HG02798 (cell line): ENCODE data around the gene RTBDN.
A peak's percentile ranks its signal among the peaks of the same experiment; 100 is the strongest.

Experiments used
- ATAC-seq: cut with Tn5 transposase; IDR thresholded peaks from one replicate; pipeline ENCODE4 v1.9.1; 2021; ENCODE audit warnings: mild to moderate bottlenecking; ENCODE audit not compliant: unreplicated experiment, poor library complexity

The RTBDN gene

DNA sequence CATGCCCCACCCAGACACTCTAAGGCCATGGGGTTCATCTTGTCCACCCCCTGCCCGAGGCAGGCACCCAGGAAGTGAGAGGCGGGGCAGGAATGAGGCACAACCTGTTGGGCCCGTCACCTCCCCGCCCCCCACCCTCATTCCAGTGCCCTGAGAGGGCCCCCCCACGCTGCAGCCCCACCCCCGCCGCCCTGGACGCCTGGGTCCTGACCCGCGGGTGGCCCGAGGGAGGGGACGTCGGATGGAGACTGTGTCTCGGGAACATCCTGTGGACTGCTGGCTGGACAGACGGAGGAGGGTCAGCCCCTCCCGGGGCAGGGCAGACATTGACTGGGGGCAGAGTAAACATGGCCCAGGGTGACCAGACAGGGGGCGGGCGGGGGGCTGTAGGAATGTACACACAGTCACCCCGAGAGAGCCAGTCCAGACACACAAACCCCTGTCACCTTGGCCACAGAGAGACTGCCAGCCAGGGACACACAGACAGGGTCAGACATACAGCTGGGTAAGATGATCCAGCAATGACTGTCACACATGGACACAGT lies 50.5 kb downstream of the RTBDN start:
- no peak for ATAC-seq

DNA sequence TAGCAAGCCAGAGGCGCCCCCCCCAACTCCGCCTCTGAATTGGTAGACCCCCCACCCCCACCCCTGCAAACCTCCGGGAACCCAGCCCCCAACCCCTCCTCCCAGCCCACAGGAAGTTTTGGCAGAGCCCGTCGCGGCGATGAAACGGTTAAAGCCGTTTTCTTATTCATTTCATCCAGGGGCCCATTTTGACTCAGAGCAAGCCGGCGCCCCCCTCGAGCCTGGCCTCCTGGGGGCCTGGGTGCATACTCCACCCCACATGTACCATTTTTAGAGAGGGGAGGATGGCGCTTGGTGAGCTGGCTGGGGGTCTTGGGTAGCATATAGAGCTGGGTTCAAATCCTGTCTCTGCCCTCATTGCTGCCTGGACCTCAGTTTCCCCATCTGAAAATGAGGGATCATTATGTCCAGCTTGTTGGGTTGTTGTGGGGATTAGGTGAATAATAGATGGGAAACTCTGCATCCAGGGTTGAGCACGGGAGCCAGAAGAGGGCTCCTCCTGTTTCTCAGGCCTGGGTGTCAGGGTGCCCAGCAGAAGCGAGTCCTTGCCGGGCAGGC lies 51.0 kb downstream of the RTBDN start:
- no peak for ATAC-seq

GRCh38 chr19:12782424-12783290 lies 51.7 kb downstream of the RTBDN start:
- peak; percentile 63 for ATAC-seq

DNA sequence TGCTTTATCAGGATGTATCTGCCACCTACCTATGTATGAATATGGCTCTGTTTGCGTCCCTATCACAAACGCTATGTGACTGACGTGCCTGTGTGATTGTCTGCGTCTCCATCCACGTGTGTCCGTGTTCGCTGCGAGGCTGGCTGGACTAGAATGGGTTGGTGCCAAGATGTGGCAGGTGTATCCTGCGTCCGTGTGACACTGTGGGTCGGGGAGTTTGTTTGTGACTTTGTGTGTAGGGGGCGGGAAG lies 52.3 kb downstream of the RTBDN start:
- no peak for ATAC-seq

DNA sequence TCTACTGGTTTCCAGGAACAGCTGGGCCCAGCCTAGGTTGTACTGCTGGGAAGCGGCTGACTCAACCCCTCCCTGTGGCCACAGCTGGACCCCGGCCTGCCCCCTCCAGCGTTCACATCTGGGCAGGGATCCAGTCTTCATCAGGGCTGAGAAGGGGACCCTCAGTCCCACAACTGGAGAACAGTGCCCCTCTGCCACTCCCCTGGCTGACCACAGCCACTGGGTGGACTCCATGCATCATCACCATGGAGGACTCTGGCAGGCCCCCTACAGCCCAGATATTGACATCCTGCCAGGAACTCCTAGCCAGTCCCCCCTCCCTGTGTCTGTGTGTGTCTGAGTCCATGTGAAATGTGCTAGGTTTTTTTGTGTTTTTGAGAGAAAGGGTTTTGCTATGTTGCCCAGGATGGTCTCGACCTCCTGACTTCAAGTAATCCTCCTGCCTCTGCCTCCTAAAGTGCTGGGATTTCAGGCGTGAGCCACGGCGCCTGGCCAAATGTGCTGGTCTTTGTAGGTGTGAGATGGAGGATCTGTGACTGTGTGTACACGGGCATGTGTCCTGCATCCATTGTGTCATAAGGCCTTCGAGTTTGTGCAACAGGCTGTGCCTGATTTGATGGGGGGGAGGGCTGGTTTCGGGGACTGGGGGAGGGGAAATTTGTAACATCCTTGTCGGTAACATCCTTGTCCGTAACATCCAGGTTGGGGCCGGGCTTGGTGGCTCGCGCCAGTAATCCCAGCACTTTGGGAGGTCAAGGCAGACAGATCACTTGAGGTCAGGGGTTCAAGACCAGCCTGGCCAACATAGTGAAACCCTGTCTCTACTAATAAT lies 55.0 kb downstream of the RTBDN start:
- ATAC-seq, result no peak

GRCh38 chr19:12778905-12779161 lies 55.5 kb downstream of the RTBDN start:
- no peak for ATAC-seq

DNA sequence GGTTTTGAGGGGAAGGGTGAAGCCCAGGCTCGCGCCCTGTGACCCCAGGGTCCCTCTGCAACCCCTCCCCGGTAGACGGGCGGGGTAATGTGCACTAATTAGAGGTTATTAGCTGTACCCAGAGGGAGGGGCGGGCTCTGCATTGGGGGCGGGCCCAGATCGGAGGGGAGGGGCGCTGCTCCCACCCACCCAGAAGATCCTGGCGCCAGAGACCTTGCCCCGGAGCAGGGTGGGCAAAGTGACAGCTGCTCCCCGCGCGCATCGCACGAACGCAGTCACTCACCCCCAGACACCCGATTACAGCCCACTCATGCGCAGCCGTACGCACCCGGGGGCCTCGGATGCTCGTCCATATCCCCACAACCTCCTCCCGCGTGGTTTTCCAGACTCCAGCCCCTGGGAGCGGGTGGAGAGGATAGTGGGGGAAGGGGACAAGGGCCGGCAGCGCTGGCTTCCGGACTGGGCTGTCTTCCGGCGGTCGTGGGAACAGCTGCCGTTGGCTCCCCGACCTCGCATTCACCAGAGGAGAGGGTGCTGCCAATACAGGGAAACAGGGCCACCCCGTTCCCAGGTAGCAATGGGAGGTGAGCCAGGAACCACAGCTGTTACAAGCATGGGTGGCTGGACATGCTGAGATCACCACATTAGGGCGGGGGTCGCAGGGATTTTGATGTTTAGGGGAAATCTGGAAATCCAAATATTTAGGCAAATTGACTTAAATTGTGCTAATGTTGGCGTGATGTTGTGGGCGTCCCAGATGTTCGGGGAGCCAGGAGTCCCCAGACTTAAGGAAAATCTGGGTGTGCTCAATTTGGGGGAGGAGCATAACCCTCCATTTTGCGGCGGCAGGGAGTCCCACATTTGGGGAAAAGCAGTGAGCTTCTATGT lies 56.1 kb downstream of the RTBDN start:
- ATAC-seq, result no peak

DNA sequence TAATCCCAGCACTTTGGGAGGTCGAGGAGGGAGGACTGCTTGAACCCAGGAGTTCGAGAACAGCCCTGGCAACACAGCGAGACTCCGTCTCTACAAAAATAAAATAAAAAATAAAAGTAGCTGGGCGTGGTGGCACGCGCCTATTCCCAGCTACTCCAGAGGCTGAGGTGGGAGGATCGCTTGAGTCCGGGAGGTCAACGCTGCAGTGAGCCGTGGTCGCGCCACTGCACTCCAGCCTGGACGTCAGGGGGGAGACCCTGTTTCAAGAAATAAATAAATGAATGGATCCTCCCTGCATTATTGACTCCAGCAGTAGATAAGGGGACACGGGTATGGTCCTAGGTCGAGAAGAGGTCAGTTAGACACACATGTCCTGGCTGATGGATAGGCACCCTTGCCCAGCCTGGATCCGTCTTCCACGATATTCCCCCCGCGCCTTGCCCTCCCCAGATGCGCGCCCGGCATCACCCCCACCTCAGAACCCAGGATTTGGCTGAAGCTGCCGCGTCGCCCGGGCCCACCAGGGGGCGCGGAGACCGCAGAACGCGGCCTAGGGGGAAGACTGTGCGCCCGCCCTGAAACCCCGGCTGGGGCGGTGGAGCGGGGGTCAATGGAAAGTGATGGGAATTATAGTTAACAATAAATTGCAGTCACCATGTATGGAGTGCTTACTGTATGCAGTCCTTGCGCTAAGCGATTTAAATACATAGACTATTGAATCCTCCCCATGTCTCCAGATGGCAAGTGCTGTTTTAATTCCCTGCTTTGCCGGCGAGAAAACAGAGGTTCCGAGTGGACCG lies 57.0 kb downstream of the RTBDN start:
- peak; percentile 32 for ATAC-seq
